Right lobe of liver (tissue), 6 donors: Measurements from ENCODE around the gene CD300E. TPM values are rescaled to one million over a fixed set of nuclear protein-coding genes. Genes with fewer than 3 reads are reported as not detected.
"Not testable (repeated sequence)": the region's sequence is repeated elsewhere in the genome, so short reads cannot be mapped to it uniquely, and the experiment has no call there.

ENCODE experiments used
- ATAC-seq, 4 donors: fragments of 200-7000 bp; cut with Tn5 transposase; one replicate each; pipeline ENCODE4 v1.9.1; 2020; ENCODE audit warnings: mild to moderate bottlenecking in 4 of 4, moderate library complexity in 4 of 4
- DNase-seq, 3 donors: peaks; one replicate each; pipeline ENCODE4 v3.0.0-alpha.2; 2020
- H3K27ac ChIP-seq, 3 donors: fragments of 200-600 bp; one replicate each; pipeline ENCODE4 v1.8.0; 2022
- H3K27me3 ChIP-seq, 2 donors: fragments of 200-600 bp; one replicate each; pipeline ENCODE4 v1.8.0; 2022
- H3K36me3 ChIP-seq, 4 donors: fragments of 200-600 bp; sonication (generic) in 1 of 4; one replicate each; pipeline versions ENCODE4 v1.5.1 to v1.8.0; 2017 to 2022; ENCODE audit warnings: control low read depth in 1 of 4
- H3K4me1 ChIP-seq, 4 donors: fragments of 200-600 bp; sonication (generic) in 1 of 4; one replicate each; pipeline versions ENCODE4 v1.5.1 to v1.8.0; 2017 to 2022; ENCODE audit warnings: control low read depth in 1 of 4
- H3K4me3 ChIP-seq, 3 donors: fragments of 200-600 bp; one replicate each; pipeline ENCODE4 v1.8.0; 2022
- H3K9me3 ChIP-seq, 4 donors: fragments of 200-600 bp; sonication (generic) in 1 of 4; one replicate each; pipeline versions ENCODE4 v1.5.1 to v1.8.0; 2017 to 2022; ENCODE audit warnings: control low read depth in 1 of 4
- POLR2A ChIP-seq: fragments of 450-650 bp; IDR thresholded peaks from one replicate; pipeline ENCODE4 v1.6.1; 2017; ENCODE audit warnings: antibody characterized with exemption, mild to moderate bottlenecking
- whole genome bisulfite sequencing: methylation state at CpG from one replicate; pipeline ENCODE4 v1.1.6; 2018; ENCODE audit warnings: low coverage, low lambda C conversion rate; ENCODE audit not compliant: insufficient coverage; ENCODE audit errors: missing lambda C conversion rate; 5-methylcytosine and 5-hydroxymethylcytosine counted together
- intact Hi-C, 2 donors: fragments of 100-400 bp; cut with DNase I; formaldehyde crosslinking; loops; one replicate each; pipeline versions ENCODE4 v1.11.2 to v1.14.1; 2022
- total RNA-seq, 6 experiments: library from RNA; depleted of rRNA in 2 of 6; stranded (reverse); fragments of >200 nt in 2 of 6; fragmentation: NEBNext Ultra II Directional in 3 of 6; extraction: Animal tissue kit (Norgen Biotek cat#: 25700) in 3 of 6; gene quantifications; one replicate each; pipeline versions ENCODE4 v1.1.0 to v1.2.4, GENCODE V29; 2016 to 2023
- TF ChIP-seq, protein P1 (sequence below), 4 donors: fragments of 200-600 bp in 3 of 4; fragments of 450-650 bp in 1 of 4; IDR thresholded peaks; one replicate each; pipeline versions ENCODE4 v1.5.1 to v1.8.0; 2016 to 2022; ENCODE audit warnings: antibody characterized with exemption in 4 of 4, mild to moderate bottlenecking in 2 of 4
- donor health status: DM: no; HTN: yes; CAD: no.
- donor health status: DM: no; HTN: no; CAD: no.
- donor health status: DM: no; HTN: no; CAD: no.
- donor health status: DM: no; HTN: yes; CAD: no.
- donor health status: DM: no; HTN: yes; CAD: no.

The CD300E gene
- total RNA-seq, 6 experiments from 2014 or later: 0.07 to 0.91 (median 0.34) TPM

DNA sequence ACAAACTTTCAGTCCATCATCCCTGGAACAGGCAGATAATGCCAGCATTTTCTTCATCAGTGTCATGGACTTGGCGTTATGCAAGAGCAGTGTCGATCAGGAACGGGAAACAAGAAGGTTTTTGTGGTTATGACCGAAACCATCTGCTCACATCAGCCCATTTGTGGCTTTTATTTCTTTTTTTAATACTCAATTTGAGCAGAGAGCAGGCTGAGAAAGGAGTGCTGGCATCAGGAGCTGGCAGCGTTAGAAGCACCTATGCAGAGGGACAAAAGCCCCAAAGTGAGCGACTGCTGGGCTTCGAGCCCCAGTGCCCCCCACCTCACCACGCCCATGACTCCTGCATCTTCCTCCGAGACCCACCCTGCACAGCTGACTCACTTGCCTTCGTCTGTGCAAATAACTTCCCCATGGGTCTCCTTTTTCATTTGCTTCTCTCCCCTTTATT is 16.2 kb upstream of the CD300E start:
- 29% methylated on average over 6 of the region's 10 CpGs for WGBS
- ATAC-seq: peak; percentile 20 to 60 (median 52)
- Histone ChIP-seq H3K27ac (no peak overlapping the region), H3K36me3 (no peaks in the 10 kb centered on the region), H3K4me1 (no peaks in the 10 kb centered on the region), H3K9me3 (no peaks in the 10 kb centered on the region), H3K27me3 (no peaks in the 10 kb centered on the region), H3K4me3 (no peak overlapping the region)
- TF ChIP-seq, protein P1, sequence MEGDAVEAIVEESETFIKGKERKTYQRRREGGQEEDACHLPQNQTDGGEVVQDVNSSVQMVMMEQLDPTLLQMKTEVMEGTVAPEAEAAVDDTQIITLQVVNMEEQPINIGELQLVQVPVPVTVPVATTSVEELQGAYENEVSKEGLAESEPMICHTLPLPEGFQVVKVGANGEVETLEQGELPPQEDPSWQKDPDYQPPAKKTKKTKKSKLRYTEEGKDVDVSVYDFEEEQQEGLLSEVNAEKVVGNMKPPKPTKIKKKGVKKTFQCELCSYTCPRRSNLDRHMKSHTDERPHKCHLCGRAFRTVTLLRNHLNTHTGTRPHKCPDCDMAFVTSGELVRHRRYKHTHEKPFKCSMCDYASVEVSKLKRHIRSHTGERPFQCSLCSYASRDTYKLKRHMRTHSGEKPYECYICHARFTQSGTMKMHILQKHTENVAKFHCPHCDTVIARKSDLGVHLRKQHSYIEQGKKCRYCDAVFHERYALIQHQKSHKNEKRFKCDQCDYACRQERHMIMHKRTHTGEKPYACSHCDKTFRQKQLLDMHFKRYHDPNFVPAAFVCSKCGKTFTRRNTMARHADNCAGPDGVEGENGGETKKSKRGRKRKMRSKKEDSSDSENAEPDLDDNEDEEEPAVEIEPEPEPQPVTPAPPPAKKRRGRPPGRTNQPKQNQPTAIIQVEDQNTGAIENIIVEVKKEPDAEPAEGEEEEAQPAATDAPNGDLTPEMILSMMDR (IDR thresholded peaks at IDR 0.05): no peak
- no peak for TF ChIP-seq POLR2A
- DNase-seq: no peak
- intact Hi-C loops: no loop called here

DNA sequence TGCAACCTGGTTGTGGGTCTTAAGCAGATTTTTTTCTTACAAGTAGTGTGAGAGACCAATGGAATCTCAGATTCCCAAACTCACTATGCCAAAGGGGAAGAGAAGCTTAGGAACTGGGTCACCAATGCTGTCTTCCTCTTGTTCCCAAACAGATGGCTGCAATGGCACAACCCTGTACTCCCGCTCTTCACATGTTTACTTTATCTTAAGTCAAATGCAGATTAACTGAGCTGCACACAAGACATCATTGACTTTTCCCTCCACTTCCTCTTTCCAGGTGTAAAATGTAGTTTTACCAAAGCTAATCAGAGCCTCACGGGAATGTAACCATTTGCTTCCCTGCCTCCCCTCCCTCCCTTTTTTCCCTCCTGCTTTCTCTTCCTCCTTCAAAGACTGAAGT is 14.4 kb upstream of the CD300E start:
- no peaks in the 10 kb centered on the region for H3K36me3 ChIP-seq
- WGBS: 32% methylated on average over 2 of the region's 2 CpGs
- TF ChIP-seq, protein P1 (IDR thresholded peaks at IDR 0.05): no peak
- TF ChIP-seq POLR2A: no peak
- H3K27ac ChIP-seq: no peak overlapping the region
- no peaks in the 10 kb centered on the region for H3K9me3 ChIP-seq
- H3K4me3 ChIP-seq: no peak overlapping the region
- no peaks in the 10 kb centered on the region for H3K4me1 ChIP-seq
- DNase-seq: no peak
- intact Hi-C loops: no loop called here
- H3K27me3 ChIP-seq: no peaks in the 10 kb centered on the region
- ATAC-seq: no peak

DNA sequence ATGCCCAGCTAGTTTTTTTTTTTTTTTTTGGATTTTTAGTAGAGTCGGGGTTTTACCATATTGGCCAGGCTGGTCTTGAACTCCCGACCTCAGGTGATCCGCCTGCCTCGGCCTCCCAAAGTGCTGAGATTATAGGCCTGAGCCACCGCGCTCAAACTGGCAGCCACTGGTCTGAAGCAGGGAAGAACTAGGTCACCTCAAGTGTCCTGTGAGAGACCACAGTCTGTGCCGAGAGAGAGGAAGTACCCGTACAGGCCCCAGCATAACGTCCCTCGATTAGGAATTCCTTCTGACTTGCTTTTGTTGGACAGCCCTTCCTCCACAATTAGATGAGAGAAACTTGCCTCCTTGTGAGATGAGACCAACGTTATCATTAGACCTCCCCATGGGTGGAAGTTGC is 13.7 kb upstream of the CD300E start:
- TF ChIP-seq POLR2A: no peak
- TF ChIP-seq, protein P1 (IDR thresholded peaks at IDR 0.05): no peak
- Histone ChIP-seq H3K27ac (no peak overlapping the region), H3K36me3 (no peaks in the 10 kb centered on the region), H3K4me3 (no peak overlapping the region), H3K4me1 (no peaks in the 10 kb centered on the region), H3K9me3 (no peaks in the 10 kb centered on the region), H3K27me3 (no peaks in the 10 kb centered on the region)
- ATAC-seq (peak in 3 of 4 donors; percentile 28 to 44 (median 39)), DNase-seq (no peak)
- 30% methylated on average over 8 of the region's 11 CpGs for WGBS
- intact Hi-C loops: no loop called here

DNA sequence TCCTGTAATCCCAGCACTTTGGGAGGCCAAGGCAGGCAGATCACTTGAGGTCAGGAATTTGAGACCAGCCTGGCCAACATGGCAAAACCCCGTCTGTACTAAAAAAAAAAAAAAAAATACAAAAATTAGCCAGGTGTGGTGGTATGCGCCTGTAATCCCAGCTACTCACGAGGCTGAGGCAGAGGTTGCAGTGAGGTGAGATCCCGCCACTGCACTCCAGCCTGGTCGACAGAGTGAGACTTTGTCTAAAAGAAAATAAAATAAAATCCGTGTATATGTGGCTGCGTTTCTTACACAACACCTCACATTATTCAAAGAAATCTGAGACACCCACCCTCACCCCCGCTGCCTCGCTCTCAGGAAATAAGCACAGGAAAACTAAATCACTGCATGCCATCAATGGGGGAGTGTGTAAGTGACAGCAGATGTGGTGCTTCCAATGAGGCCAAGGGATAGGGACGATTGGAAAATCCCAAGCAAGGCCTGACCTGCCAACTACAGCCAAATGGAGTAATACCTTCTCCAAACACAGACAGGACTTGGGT is 13.1 kb upstream of the CD300E start:
- 65% methylated on average over 9 of the region's 10 CpGs for WGBS
- H3K4me3 ChIP-seq, H3K9me3 ChIP-seq, ATAC-seq, H3K36me3 ChIP-seq, H3K27ac ChIP-seq, DNase-seq, H3K27me3 ChIP-seq, intact Hi-C loops, H3K4me1 ChIP-seq: not testable (repeated sequence)

DNA sequence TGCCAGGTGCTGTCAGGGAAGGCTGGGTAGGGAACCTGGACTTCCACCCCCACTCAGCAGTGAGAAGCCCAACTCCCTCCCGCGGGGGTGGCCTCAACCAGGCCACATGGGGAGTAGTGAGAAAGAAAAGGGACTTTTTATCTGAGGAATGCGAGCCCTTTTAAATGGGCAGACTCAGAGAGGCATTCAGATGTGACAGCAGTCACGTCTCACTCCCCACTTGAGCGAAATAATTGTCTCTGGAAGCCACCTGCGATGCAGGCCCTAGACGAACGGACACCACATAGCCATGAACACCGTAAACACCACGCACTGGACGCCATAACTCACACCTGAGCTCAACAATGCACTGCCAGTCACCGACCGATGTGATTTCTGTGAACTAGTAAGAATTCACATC is 11.9 kb upstream of the CD300E start:
- no peak for ATAC-seq
- 46% methylated on average over 7 of the region's 13 CpGs for WGBS
- TF ChIP-seq, protein P1 (IDR thresholded peaks at IDR 0.05): no peak
- no peak for TF ChIP-seq POLR2A
- no peak for DNase-seq
- H3K27ac ChIP-seq: no peak overlapping the region
- no peak overlapping the region for H3K4me3 ChIP-seq
- no peaks in the 10 kb centered on the region for H3K27me3 ChIP-seq
- no peaks in the 10 kb centered on the region for H3K4me1 ChIP-seq
- no peaks in the 10 kb centered on the region for H3K36me3 ChIP-seq
- no peaks in the 10 kb centered on the region for H3K9me3 ChIP-seq
- intact Hi-C loops: no loop called here
